ENCODE results near the gene P2RX4. TPM values are rescaled to one million over a fixed set of nuclear protein-coding genes. Genes with fewer than 3 reads are reported as not detected.

The P2RX4 gene
- total RNA-seq, 1 experiment from 2014 or later, result 8.1 TPM

DNA sequence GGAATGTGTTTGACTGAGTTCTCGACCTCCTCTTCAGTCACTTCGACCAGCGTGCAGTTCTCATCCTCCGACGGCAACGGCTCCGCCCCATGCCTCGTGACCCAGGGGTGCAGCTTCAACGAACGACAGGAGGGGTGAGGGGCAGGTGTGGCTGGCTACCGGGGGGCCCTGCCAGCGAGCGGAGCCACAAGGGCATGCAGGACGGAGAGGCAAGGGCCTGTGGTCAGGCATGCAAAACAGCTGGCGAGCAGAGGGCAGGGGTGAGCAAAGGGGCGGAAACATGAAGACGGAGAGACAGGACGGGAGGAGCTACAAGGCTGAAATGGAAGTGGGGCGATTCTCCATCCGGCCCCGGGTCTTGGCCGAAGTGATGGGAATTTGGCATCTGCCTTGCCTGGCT is 38.7 kb downstream of the P2RX4 start:
- ChIA-PET POLR2A (interaction anchor here (0.5 kb wide), 1 partner anchor 14 kb away, joined by 3 read pairs; no protein-coding TSS in a partner anchor), CTCF (interaction anchor here (0.6 to 0.9 kb wide), 2 partner anchors 10 to 24 kb away, joined by 3 read pairs; no protein-coding TSS in a partner anchor)
- peaks cover 42% of the 10 kb centered on the region for H3K36me3 Mint-ChIP-seq (ENCODE audit: insufficient read depth, unreplicated experiment)
- peaks cover 5% of the 10 kb centered on the region for H3K4me1 Mint-ChIP-seq (ENCODE audit: insufficient read depth, unreplicated experiment)
- no TSS peak for BruUV-seq (replicated peaks)
- H3K27ac Mint-ChIP-seq (ENCODE audit: low read depth, unreplicated experiment), result no peak overlapping the region
- no peak for DNase-seq (ENCODE audit: unreplicated experiment)
- no peaks in the 10 kb centered on the region for H3K9me3 Mint-ChIP-seq (ENCODE audit: unreplicated experiment)
- no peak overlapping the region for H3K4me3 Mint-ChIP-seq (ENCODE audit: unreplicated experiment)
- TF ChIP-seq, protein P1, sequence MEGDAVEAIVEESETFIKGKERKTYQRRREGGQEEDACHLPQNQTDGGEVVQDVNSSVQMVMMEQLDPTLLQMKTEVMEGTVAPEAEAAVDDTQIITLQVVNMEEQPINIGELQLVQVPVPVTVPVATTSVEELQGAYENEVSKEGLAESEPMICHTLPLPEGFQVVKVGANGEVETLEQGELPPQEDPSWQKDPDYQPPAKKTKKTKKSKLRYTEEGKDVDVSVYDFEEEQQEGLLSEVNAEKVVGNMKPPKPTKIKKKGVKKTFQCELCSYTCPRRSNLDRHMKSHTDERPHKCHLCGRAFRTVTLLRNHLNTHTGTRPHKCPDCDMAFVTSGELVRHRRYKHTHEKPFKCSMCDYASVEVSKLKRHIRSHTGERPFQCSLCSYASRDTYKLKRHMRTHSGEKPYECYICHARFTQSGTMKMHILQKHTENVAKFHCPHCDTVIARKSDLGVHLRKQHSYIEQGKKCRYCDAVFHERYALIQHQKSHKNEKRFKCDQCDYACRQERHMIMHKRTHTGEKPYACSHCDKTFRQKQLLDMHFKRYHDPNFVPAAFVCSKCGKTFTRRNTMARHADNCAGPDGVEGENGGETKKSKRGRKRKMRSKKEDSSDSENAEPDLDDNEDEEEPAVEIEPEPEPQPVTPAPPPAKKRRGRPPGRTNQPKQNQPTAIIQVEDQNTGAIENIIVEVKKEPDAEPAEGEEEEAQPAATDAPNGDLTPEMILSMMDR (IDR thresholded peaks at IDR 0.05; ENCODE audit: unreplicated experiment), result no peak
- H3K27me3 Mint-ChIP-seq (ENCODE audit: insufficient read depth, unreplicated experiment), result no peaks in the 10 kb centered on the region
- intact Hi-C loops (cut with micrococcal nuclease), result no loop called here

DNA sequence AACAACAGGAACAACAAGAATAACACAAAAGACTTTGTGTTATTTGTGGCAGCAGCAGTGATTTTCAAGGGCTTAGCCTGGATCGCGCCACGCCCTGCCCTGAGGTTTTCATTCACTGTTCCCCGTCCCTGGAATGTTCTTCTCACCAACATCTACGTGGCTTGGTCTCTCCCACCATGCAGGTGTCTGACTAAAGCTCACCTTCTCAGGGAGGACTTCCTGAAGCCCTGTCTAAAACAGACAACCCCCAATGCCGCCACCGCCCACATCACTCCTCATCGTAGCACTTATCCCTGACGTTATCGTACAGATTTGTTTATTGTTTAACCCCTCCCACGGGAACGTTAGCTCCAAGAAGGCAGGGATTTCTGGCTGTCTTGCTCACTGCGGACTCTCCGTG is 40.4 kb downstream of the P2RX4 start:
- Mint-ChIP-seq H3K9me3 (ENCODE audit: unreplicated experiment) (no peaks in the 10 kb centered on the region), H3K4me1 (ENCODE audit: insufficient read depth, unreplicated experiment) (peaks cover 5% of the 10 kb centered on the region), H3K4me3 (ENCODE audit: unreplicated experiment) (no peak overlapping the region), H3K27ac (ENCODE audit: low read depth, unreplicated experiment) (no peak overlapping the region), H3K27me3 (ENCODE audit: insufficient read depth, unreplicated experiment) (no peaks in the 10 kb centered on the region), H3K36me3 (ENCODE audit: insufficient read depth, unreplicated experiment) (peaks cover 51% of the 10 kb centered on the region)
- BruUV-seq (replicated peaks), result no TSS peak
- CTCF ChIA-PET, result interaction anchor here (0.8 kb wide), 1 partner anchor 189 kb away, joined by 3 read pairs; no protein-coding TSS in a partner anchor
- POLR2A ChIA-PET, result interaction anchor here (0.6 kb wide), 1 partner anchor 65 kb away, joined by 3 read pairs; no protein-coding TSS in a partner anchor
- TF ChIP-seq, protein P1 (IDR thresholded peaks at IDR 0.05; ENCODE audit: unreplicated experiment), result no peak
- intact Hi-C loops (cut with micrococcal nuclease), result no loop called here
- no peak for DNase-seq (ENCODE audit: unreplicated experiment)

DNA sequence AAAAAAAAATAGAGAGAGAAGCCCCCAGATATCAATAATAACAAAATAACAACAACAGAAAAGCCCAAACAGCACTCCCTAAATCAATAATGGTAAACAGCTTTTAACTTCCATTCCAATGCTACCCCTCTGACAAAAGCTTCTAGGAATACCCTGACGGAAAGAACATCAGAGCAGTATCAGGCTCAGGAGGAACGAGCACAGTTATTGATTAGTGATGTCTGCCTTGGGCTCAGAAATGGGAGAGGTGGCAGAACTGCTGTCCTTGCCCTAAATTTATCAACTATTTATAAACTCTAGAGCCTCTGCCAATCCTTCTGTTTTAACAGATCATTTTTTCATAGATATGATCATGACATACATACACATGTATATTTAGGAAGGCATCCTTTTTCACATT is 41.9 kb downstream of the P2RX4 start:
- peaks cover 5% of the 10 kb centered on the region for H3K4me1 Mint-ChIP-seq (ENCODE audit: insufficient read depth, unreplicated experiment)
- peaks cover 47% of the 10 kb centered on the region for H3K36me3 Mint-ChIP-seq (ENCODE audit: insufficient read depth, unreplicated experiment)
- CTCF ChIA-PET, result interaction anchor here (0.6 to 0.7 kb wide), 3 partner anchors 13 to 637 kb away, joined by 3 to 5 read pairs (median 3); no protein-coding TSS in a partner anchor
- BruUV-seq (replicated peaks), result no TSS peak
- H3K27me3 Mint-ChIP-seq (ENCODE audit: insufficient read depth, unreplicated experiment), result no peaks in the 10 kb centered on the region
- TF ChIP-seq, protein P1 (IDR thresholded peaks at IDR 0.05; ENCODE audit: unreplicated experiment), result no peak
- no peak for DNase-seq (ENCODE audit: unreplicated experiment)
- no peaks in the 10 kb centered on the region for H3K9me3 Mint-ChIP-seq (ENCODE audit: unreplicated experiment)
- no peak overlapping the region for H3K4me3 Mint-ChIP-seq (ENCODE audit: unreplicated experiment)
- intact Hi-C loops (cut with micrococcal nuclease), result no loop called here
- POLR2A ChIA-PET, result interaction anchor here (1.0 kb wide), 1 partner anchor 17 kb away, joined by 3 read pairs; no protein-coding TSS in a partner anchor
- H3K27ac Mint-ChIP-seq (ENCODE audit: low read depth, unreplicated experiment), result no peak overlapping the region

DNA sequence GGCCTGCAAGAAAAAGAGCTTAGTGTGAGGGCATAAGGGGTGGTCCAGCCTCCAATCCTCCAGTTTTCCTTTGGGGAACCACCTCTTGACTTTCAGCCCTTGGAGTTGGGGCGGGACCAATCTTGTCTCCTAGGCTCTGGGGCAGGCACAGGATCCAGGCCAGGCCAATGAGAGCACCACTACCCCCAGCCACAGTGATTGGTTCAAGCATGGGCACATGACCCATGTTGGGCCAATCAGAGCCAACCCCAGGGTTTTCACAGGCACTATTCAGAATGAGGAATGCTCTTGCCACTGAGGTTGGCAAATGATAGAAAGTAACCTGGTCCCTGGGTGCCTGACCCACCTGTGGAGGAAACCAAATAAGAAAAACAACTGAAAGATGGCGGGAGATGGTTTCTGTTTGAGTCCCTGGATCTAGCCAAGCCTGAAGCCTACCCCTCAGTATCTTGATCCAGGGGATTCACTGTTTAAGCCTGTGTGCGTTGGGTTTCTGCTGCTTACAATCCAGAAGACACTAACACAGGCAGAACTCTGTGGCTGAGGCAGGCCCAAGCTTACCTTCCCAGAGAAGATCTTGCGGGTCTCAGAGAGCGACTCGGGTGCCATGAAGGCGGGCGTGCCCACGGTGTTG is 42.9 kb downstream of the P2RX4 start:
- intact Hi-C loops (cut with micrococcal nuclease), result no loop called here
- TF ChIP-seq, protein P1 (IDR thresholded peaks at IDR 0.05; ENCODE audit: unreplicated experiment), result no peak
- no peak overlapping the region for H3K27ac Mint-ChIP-seq (ENCODE audit: low read depth, unreplicated experiment)
- H3K27me3 Mint-ChIP-seq (ENCODE audit: insufficient read depth, unreplicated experiment), result no peaks in the 10 kb centered on the region
- H3K4me3 Mint-ChIP-seq (ENCODE audit: unreplicated experiment), result no peak overlapping the region
- DNase-seq (ENCODE audit: unreplicated experiment), result no peak
- BruUV-seq (replicated peaks), result no TSS peak
- CTCF ChIA-PET, result interaction anchor here (0.6 kb wide), 1 partner anchor 112 kb away, joined by 4 read pairs; no protein-coding TSS in a partner anchor
- peaks cover 47% of the 10 kb centered on the region for H3K36me3 Mint-ChIP-seq (ENCODE audit: insufficient read depth, unreplicated experiment)
- peaks cover 5% of the 10 kb centered on the region for H3K4me1 Mint-ChIP-seq (ENCODE audit: insufficient read depth, unreplicated experiment)
- POLR2A ChIA-PET, result no interaction called here
- H3K9me3 Mint-ChIP-seq (ENCODE audit: unreplicated experiment), result no peaks in the 10 kb centered on the region
